Activated T-helper 17 cell treated with anti-CD3 and anti-CD28 coated beads, Interleukin-2, amount 50 U/mL, for 72 hours (primary cell): ENCODE results near the gene NCAPD2. TPM values are rescaled to one million over a fixed set of nuclear protein-coding genes. Genes with fewer than 3 reads are reported as not detected.
"Not testable (repeated sequence)": the region's sequence is repeated elsewhere in the genome, so short reads cannot be mapped to it uniquely, and the experiment has no call there.

Source experiments
- ATAC-seq: fragments of 150-1000 bp; cut with Tn5 transposase; replicated peaks from 2 replicates; pipeline ENCODE4 v1.10.0; 2021; ENCODE audit warnings: mild to moderate bottlenecking, moderate library complexity
- H3K27ac Mint-ChIP-seq: one replicate; pipeline ENCODE4 v1.8.0; 2022; ENCODE audit warnings: mixed read lengths
- H3K27me3 Mint-ChIP-seq: one replicate; pipeline ENCODE4 v1.8.0; 2022; ENCODE audit warnings: mixed read lengths
- H3K36me3 Mint-ChIP-seq: one replicate; pipeline ENCODE4 v1.8.0; 2022; ENCODE audit warnings: low read depth, mild to moderate bottlenecking, mixed read lengths
- H3K4me1 Mint-ChIP-seq: one replicate; pipeline ENCODE4 v1.8.0; 2022; ENCODE audit warnings: mixed read lengths
- H3K4me3 Mint-ChIP-seq: one replicate; pipeline ENCODE4 v1.8.0; 2022; ENCODE audit warnings: mild to moderate bottlenecking, mixed read lengths
- H3K9me3 Mint-ChIP-seq: one replicate; pipeline ENCODE4 v1.8.0; 2022; ENCODE audit warnings: mixed read lengths
- total RNA-seq, 2 donors: library from RNA; stranded (reverse); gene quantifications; one replicate each; pipeline ENCODE4 v1.2.3, GENCODE V29; 2022

NCAPD2 gene
- total RNA-seq, 2 donors from 2014 or later, result 167 to 176 TPM

DNA sequence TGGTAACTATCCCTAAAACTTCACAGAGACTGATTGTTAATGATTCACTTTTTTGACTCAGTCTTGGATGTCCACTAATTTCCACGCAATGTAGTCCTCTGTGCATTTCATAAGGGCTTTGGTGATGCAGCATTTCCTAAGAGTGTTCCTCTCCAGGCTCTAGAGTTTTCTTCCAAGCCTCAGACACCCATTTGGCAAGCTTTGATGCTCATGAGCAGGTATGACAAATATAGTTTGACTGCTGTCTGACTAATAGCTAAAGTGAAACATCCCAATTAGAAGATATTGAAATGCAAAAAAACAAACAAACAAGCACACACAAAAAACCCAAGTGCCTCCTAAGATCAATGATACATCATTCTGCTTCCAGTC, 21.9 kb upstream of the NCAPD2 start:
- H3K27ac Mint-ChIP-seq, result peak overlapping the region; percentile 90
- H3K4me3 Mint-ChIP-seq, result peak overlapping the region; percentile 79
- no peaks in the 10 kb centered on the region for H3K27me3 Mint-ChIP-seq
- peaks cover 40% of the 10 kb centered on the region for H3K36me3 Mint-ChIP-seq
- no peaks in the 10 kb centered on the region for H3K9me3 Mint-ChIP-seq
- peaks cover 19% of the 10 kb centered on the region for H3K4me1 Mint-ChIP-seq
- no peak for ATAC-seq

GRCh38 chr12:6472491-6472890, 21.4 kb upstream of the NCAPD2 start:
- no peaks in the 10 kb centered on the region for H3K27me3 Mint-ChIP-seq

GRCh38 chr12:6475233-6475975, 18.5 kb upstream of the NCAPD2 start:
- not testable (repeated sequence) for H3K36me3 Mint-ChIP-seq, ATAC-seq, H3K27ac Mint-ChIP-seq, H3K9me3 Mint-ChIP-seq, H3K4me3 Mint-ChIP-seq, H3K4me1 Mint-ChIP-seq, H3K27me3 Mint-ChIP-seq

More at GRCh38 chr12:6472491-6472890, 21.4 kb upstream of the NCAPD2 start:
- Mint-ChIP-seq H3K4me3 (no peak overlapping the region), H3K27ac (no peak overlapping the region), H3K36me3 (peaks cover 35% of the 10 kb centered on the region), H3K4me1 (peaks cover 15% of the 10 kb centered on the region), H3K9me3 (no peaks in the 10 kb centered on the region)
- ATAC-seq, result no peak

DNA sequence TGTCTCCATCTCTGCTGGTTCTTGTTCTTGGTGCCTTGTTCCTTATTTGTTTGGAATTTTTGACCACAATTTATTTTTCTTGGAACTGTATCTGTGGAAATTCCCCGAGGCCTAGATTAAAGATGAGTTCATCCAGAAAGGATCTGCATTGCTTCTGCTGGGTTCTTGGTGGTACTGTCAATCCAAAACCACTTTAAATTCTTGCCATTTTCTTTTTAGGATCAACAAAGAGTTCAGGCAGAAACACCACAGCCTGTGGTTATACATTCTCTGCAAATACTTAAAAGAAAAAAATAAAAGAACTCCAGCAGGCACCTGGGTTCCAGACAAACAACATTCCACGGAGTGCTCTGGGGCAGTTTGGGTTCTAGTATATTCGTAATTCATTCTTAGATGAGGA, 17.4 kb upstream of the NCAPD2 start:
- no peak overlapping the region for H3K4me3 Mint-ChIP-seq
- H3K27ac Mint-ChIP-seq, result peak overlapping the region; percentile 4
- H3K27me3 Mint-ChIP-seq, result no peaks in the 10 kb centered on the region
- no peaks in the 10 kb centered on the region for H3K36me3 Mint-ChIP-seq
- H3K4me1 Mint-ChIP-seq, result no peaks in the 10 kb centered on the region
- no peak for ATAC-seq
- H3K9me3 Mint-ChIP-seq, result no peaks in the 10 kb centered on the region

GRCh38 chr12:6477601-6478377, 16.1 kb upstream of the NCAPD2 start:
- ATAC-seq, H3K36me3 Mint-ChIP-seq, H3K4me1 Mint-ChIP-seq, H3K4me3 Mint-ChIP-seq, H3K27me3 Mint-ChIP-seq, H3K27ac Mint-ChIP-seq, H3K9me3 Mint-ChIP-seq: not testable (repeated sequence)

DNA sequence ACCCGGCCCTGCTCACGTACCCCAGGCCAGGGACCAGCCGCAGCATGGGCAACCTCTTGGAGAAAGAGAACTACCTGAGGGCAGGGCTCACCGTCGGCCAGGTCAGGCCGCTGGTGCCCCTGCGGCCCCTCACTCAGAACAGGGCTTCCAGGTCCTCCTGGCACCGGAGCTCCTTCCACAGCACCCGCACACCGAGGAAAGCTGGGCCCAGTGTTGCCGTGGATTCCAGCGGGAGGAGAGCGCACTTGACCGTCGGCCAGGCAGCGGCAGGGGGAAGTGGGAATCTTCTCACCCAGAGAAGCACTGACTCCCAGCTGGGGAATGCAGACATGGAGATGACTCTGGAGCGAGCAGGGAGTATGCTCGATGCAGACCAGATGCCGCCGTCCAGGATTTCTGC, 15.5 kb upstream of the NCAPD2 start:
- Mint-ChIP-seq H3K27ac (no peak overlapping the region), H3K9me3 (no peaks in the 10 kb centered on the region), H3K27me3 (no peaks in the 10 kb centered on the region), H3K36me3 (no peaks in the 10 kb centered on the region), H3K4me3 (no peak overlapping the region), H3K4me1 (no peaks in the 10 kb centered on the region)
- ATAC-seq, result no peak

DNA sequence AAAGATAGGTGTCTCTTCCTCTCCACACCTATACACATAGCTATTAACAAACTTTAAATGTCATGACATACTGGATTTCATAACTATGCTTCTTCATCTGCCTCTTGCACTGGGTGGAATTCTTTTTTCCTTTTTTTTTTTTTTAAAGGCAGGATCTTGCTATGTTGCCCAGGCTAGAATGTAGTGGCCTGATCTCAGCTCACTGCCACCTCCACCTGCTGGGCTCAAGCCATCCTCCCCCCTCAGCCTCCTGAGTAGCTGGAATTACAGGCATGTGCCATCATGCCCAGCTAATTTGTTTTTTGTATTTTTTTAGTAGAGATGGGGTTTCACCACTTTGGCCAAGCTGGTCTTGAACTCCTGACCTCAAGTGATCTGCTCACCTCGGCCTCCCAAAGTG, 5.7 kb upstream of the NCAPD2 start:
- Mint-ChIP-seq H3K36me3 (peaks cover 30% of the 10 kb centered on the region), H3K4me3 (no peak overlapping the region), H3K4me1 (no peaks in the 10 kb centered on the region), H3K9me3 (no peaks in the 10 kb centered on the region), H3K27ac (no peak overlapping the region), H3K27me3 (no peaks in the 10 kb centered on the region)
- ATAC-seq, result no peak

- H3K27ac Mint-ChIP-seq, result no peak overlapping the region
- H3K9me3 Mint-ChIP-seq, result no peaks in the 10 kb centered on the region
- no peaks in the 10 kb centered on the region for H3K4me1 Mint-ChIP-seq
- H3K4me3 Mint-ChIP-seq, result no peak overlapping the region
- peaks cover 35% of the 10 kb centered on the region for H3K36me3 Mint-ChIP-seq
- H3K27me3 Mint-ChIP-seq, result no peaks in the 10 kb centered on the region
- no peak for ATAC-seq
Observed at GRCh38 chr12:6489449-6489848, 4.5 kb upstream of the NCAPD2 start.

DNA sequence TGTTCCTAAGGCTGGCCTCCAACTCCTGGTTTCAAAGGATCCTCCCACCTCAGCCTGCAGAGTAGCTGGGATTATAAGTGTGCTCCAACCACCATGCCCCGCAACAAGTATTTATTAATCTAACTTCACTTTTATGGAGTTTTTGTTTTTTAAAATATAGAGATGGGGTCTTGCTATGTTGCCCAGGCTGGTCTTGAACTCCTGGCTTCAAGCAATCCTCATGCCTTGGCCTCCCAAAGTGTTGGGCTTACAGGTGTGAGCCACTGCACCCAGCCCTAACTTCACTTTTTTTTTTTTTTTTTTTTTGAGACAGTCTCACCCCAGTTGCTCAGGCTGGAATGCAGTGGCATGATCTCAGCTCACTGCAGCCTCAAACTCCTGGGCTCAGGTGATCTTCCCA, 3.2 kb upstream of the NCAPD2 start:
- H3K36me3 Mint-ChIP-seq, result peaks cover 47% of the 10 kb centered on the region
- not testable (repeated sequence) for H3K9me3 Mint-ChIP-seq, ATAC-seq, H3K4me1 Mint-ChIP-seq, H3K27ac Mint-ChIP-seq, H3K27me3 Mint-ChIP-seq, H3K4me3 Mint-ChIP-seq

GRCh38 chr12:6492838-6493496, 935 bp upstream of the NCAPD2 start, which contains the start of gene MRPL51:
MRPL51 (minus strand) TSS chr12:6493262; CDS start chr12:6493136, 126 bp downstream.
- no peaks in the 10 kb centered on the region for H3K27me3 Mint-ChIP-seq
- H3K9me3 Mint-ChIP-seq, result no peaks in the 10 kb centered on the region
- peaks cover 12% of the 10 kb centered on the region for H3K4me1 Mint-ChIP-seq
- H3K36me3 Mint-ChIP-seq, result peaks cover 70% of the 10 kb centered on the region
- ATAC-seq, result peak; percentile 81
- H3K27ac Mint-ChIP-seq, result peak within 1 kb of the TSS; percentile 96
- peak within 1 kb of the TSS; percentile 83 for H3K4me3 Mint-ChIP-seq

DNA sequence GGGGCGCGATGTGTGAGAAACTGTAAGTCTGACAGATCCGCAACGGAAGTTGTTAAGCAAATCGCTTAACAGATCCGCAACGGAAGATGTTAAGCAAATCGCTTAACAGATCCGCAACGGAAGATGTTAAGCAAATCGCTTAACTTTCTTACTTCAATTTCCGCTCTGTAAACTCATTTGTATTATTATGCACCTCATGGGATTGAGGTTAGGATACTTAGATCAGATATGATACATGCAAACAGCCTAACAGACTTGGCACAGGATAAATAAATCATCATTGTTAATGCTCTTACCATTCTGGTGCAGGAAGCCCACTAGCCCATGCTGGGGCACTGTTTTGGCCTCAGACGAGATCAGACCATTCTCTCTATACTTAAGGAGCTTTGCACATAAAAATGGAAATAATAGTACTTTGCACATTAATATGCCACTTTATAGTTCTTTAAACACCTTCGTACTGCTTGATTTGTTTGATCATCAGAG, 399 bp downstream of the NCAPD2 start:
- Mint-ChIP-seq H3K27ac (peak overlapping the region; percentile 96), H3K4me3 (peak overlapping the region; percentile 83), H3K27me3 (no peaks in the 10 kb centered on the region), H3K36me3 (peaks cover 79% of the 10 kb centered on the region), H3K9me3 (no peaks in the 10 kb centered on the region), H3K4me1 (peaks cover 12% of the 10 kb centered on the region)
- ATAC-seq, result peak; percentile 48

DNA sequence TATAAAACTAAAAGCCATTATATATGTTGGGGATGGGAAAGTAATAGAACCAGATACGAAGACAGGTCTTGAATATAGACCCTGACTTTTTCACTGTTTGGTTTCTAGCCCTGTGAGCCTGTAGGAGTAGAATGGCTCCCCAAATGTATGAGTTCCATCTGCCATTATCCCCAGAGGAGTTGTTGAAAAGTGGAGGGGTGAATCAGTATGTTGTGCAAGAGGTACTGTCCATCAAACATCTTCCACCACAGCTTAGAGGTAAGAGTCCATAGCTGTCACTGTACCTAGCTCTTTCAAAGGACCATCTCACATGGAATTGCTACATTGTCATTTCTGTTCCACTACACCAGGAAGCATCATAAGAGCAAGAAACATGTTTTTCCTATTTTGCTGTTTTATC, 1.1 kb downstream of the NCAPD2 start:
- H3K9me3 Mint-ChIP-seq, result no peaks in the 10 kb centered on the region
- H3K4me3 Mint-ChIP-seq, result peak overlapping the region; percentile 83
- H3K4me1 Mint-ChIP-seq, result peaks cover 12% of the 10 kb centered on the region
- H3K27ac Mint-ChIP-seq, result peak overlapping the region; percentile 96
- H3K36me3 Mint-ChIP-seq, result peaks cover 79% of the 10 kb centered on the region
- no peaks in the 10 kb centered on the region for H3K27me3 Mint-ChIP-seq
- no peak for ATAC-seq

GRCh38 chr12:6497291-6497690, 3.4 kb downstream of the NCAPD2 start:
- Mint-ChIP-seq H3K36me3 (peaks cover 58% of the 10 kb centered on the region), H3K4me1 (peaks cover 12% of the 10 kb centered on the region)
- not testable (repeated sequence) for H3K27me3 Mint-ChIP-seq, ATAC-seq, H3K27ac Mint-ChIP-seq, H3K4me3 Mint-ChIP-seq, H3K9me3 Mint-ChIP-seq

DNA sequence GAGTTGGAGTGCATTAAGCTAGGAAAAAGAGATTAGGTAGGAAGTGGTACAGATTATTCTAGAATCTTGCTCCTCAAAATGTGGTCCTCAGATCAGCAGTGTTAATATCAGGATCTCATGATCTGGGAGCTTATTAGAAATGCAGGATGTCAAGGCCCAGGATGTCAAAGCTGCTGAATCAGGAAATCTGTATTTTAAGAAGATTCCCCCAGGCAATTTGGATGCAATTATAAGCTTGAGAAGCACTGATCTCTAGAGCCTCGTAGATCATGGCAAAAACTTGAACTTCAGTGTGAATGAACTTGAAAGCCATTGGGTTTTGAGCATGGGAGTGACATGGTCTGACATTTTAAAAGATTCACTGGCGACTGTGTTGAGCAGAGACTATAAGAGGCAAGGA, 6.6 kb downstream of the NCAPD2 start:
- H3K4me3 Mint-ChIP-seq, result no peak overlapping the region
- H3K4me1 Mint-ChIP-seq, result peaks cover 5% of the 10 kb centered on the region
- peaks cover 44% of the 10 kb centered on the region for H3K36me3 Mint-ChIP-seq
- ATAC-seq, result no peak
- no peak overlapping the region for H3K27ac Mint-ChIP-seq
- no peaks in the 10 kb centered on the region for H3K9me3 Mint-ChIP-seq
- H3K27me3 Mint-ChIP-seq, result no peaks in the 10 kb centered on the region
